ENCODE data around the gene AGXT.

The AGXT gene

GRCh38 chr2:240832205-240832727 lies 36.4 kb upstream of the AGXT start:
- no peak for TF ChIP-seq POLR2AphosphoS5 (IDR thresholded peaks at IDR 0.05; ENCODE audit: low read depth, low read length)
- no peak for TF ChIP-seq TAF1 (IDR thresholded peaks at IDR 0.05; ENCODE audit: borderline replicate concordance, insufficient read depth, low read length)
- no peak for TF ChIP-seq FOXP2 (optimal IDR thresholded peaks at IDR 0.05; ENCODE audit: borderline replicate concordance, extremely low read depth, extremely low read length, insufficient read depth)
- TF ChIP-seq REST (IDR thresholded peaks at IDR 0.05; ENCODE audit: insufficient read depth in 1 of 2, low read depth in 2 of 2, low read length in 2 of 2) = no peak
- TF ChIP-seq SIN3A (IDR thresholded peaks at IDR 0.05; ENCODE audit: borderline replicate concordance, insufficient read depth, low read length) = no peak

GRCh38 chr2:240832921-240833494 lies 35.6 kb upstream of the AGXT start:
- TF ChIP-seq TAF1 (IDR thresholded peaks at IDR 0.05; ENCODE audit: borderline replicate concordance, insufficient read depth, low read length) = no peak
- no peak for TF ChIP-seq SIN3A (IDR thresholded peaks at IDR 0.05; ENCODE audit: borderline replicate concordance, insufficient read depth, low read length)
- TF ChIP-seq REST (IDR thresholded peaks at IDR 0.05; ENCODE audit: insufficient read depth in 1 of 2, low read depth in 2 of 2, low read length in 2 of 2) = no peak
- no peak for TF ChIP-seq POLR2AphosphoS5 (IDR thresholded peaks at IDR 0.05; ENCODE audit: low read depth, low read length)
- TF ChIP-seq FOXP2 (optimal IDR thresholded peaks at IDR 0.05; ENCODE audit: borderline replicate concordance, extremely low read depth, extremely low read length, insufficient read depth) = no peak

GRCh38 chr2:240833724-240834285 lies 34.8 kb upstream of the AGXT start:
- TF ChIP-seq TAF1 (IDR thresholded peaks at IDR 0.05; ENCODE audit: borderline replicate concordance, insufficient read depth, low read length) = no peak
- TF ChIP-seq SIN3A (IDR thresholded peaks at IDR 0.05; ENCODE audit: borderline replicate concordance, insufficient read depth, low read length) = no peak
- TF ChIP-seq FOXP2 (optimal IDR thresholded peaks at IDR 0.05; ENCODE audit: borderline replicate concordance, extremely low read depth, extremely low read length, insufficient read depth) = no peak
- no peak for TF ChIP-seq POLR2AphosphoS5 (IDR thresholded peaks at IDR 0.05; ENCODE audit: low read depth, low read length)
- no peak for TF ChIP-seq REST (IDR thresholded peaks at IDR 0.05; ENCODE audit: insufficient read depth in 1 of 2, low read depth in 2 of 2, low read length in 2 of 2)

- TF ChIP-seq TAF1 (IDR thresholded peaks at IDR 0.05; ENCODE audit: borderline replicate concordance, insufficient read depth, low read length) (no peak), SIN3A (IDR thresholded peaks at IDR 0.05; ENCODE audit: borderline replicate concordance, insufficient read depth, low read length) (no peak), REST (IDR thresholded peaks at IDR 0.05; ENCODE audit: insufficient read depth in 1 of 2, low read depth in 2 of 2, low read length in 2 of 2) (no peak), POLR2AphosphoS5 (IDR thresholded peaks at IDR 0.05; ENCODE audit: low read depth, low read length) (no peak), FOXP2 (optimal IDR thresholded peaks at IDR 0.05; ENCODE audit: borderline replicate concordance, extremely low read depth, extremely low read length, insufficient read depth) (no peak)
These were observed 34.1 kb upstream of the AGXT start for GRCh38 chr2:240834377-240834975.
